Mesothelial cell of epicardium (in vitro differentiated cells): Measurements from ENCODE around the gene AHSG. TPM values are rescaled to one million over a fixed set of nuclear protein-coding genes. Genes with fewer than 3 reads are reported as not detected.

Source experiments
- DNase-seq, 2 experiments: peaks; one replicate each; pipeline ENCODE4 v3.0.0; 2021; ENCODE audit warnings: low spot score in 2 of 2; ENCODE audit not compliant: unreplicated experiment in 2 of 2
- H3K27ac Mint-ChIP-seq: 2 replicates; pipeline ENCODE4 v1.8.0; 2021; ENCODE audit warnings: mixed read lengths
- H3K27me3 Mint-ChIP-seq: 2 replicates; pipeline ENCODE4 v1.8.0; 2021; ENCODE audit warnings: low read depth, mixed read lengths
- H3K36me3 Mint-ChIP-seq: 2 replicates; pipeline ENCODE4 v1.8.0; 2021; ENCODE audit warnings: mixed read lengths
- H3K4me1 Mint-ChIP-seq: 2 replicates; pipeline ENCODE4 v1.8.0; 2021; ENCODE audit warnings: mixed read lengths
- H3K4me3 Mint-ChIP-seq: 2 replicates; pipeline ENCODE4 v1.8.0; 2021; ENCODE audit warnings: mild to moderate bottlenecking, moderate library complexity, mixed read lengths
- H3K9me3 Mint-ChIP-seq: 2 replicates; pipeline ENCODE4 v1.8.0; 2021; ENCODE audit warnings: mixed read lengths
- total RNA-seq: library from RNA; stranded (reverse); gene quantifications from 3 replicates; pipeline ENCODE4 v1.2.1, GENCODE V29; 2021
- TF ChIP-seq, protein P1 (sequence below): fragments of 200-600 bp; sonication (generic); IDR thresholded peaks from one replicate; pipeline ENCODE4 v1.5.0; 2021; ENCODE audit warnings: antibody characterized with exemption; ENCODE audit not compliant: unreplicated experiment

Gene AHSG
- total RNA-seq, 1 donor from 2014 or later, result not detected

DNA sequence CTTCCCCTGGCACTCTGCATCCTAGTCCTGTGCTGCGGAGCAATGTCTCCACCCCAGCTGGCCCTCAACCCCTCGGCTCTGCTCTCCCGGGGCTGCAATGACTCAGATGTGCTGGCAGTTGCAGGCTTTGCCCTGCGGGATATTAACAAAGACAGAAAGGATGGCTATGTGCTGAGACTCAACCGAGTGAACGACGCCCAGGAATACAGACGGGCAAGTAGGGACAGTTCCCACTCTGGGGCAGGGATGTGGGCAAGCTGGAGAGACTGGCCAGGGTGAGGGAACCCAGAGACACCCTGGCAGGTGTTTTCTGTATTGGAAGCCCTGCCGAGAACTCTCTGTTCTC, 27.6 kb downstream of the AHSG start:
- no peak overlapping the region for H3K27ac Mint-ChIP-seq
- DNase-seq, result no peak
- H3K4me3 Mint-ChIP-seq, result no peak overlapping the region
- no peaks in the 10 kb centered on the region for H3K4me1 Mint-ChIP-seq
- peaks cover 51% of the 10 kb centered on the region for H3K27me3 Mint-ChIP-seq
- no peaks in the 10 kb centered on the region for H3K36me3 Mint-ChIP-seq
- TF ChIP-seq, protein P1, sequence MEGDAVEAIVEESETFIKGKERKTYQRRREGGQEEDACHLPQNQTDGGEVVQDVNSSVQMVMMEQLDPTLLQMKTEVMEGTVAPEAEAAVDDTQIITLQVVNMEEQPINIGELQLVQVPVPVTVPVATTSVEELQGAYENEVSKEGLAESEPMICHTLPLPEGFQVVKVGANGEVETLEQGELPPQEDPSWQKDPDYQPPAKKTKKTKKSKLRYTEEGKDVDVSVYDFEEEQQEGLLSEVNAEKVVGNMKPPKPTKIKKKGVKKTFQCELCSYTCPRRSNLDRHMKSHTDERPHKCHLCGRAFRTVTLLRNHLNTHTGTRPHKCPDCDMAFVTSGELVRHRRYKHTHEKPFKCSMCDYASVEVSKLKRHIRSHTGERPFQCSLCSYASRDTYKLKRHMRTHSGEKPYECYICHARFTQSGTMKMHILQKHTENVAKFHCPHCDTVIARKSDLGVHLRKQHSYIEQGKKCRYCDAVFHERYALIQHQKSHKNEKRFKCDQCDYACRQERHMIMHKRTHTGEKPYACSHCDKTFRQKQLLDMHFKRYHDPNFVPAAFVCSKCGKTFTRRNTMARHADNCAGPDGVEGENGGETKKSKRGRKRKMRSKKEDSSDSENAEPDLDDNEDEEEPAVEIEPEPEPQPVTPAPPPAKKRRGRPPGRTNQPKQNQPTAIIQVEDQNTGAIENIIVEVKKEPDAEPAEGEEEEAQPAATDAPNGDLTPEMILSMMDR, result no peak
- no peaks in the 10 kb centered on the region for H3K9me3 Mint-ChIP-seq

DNA sequence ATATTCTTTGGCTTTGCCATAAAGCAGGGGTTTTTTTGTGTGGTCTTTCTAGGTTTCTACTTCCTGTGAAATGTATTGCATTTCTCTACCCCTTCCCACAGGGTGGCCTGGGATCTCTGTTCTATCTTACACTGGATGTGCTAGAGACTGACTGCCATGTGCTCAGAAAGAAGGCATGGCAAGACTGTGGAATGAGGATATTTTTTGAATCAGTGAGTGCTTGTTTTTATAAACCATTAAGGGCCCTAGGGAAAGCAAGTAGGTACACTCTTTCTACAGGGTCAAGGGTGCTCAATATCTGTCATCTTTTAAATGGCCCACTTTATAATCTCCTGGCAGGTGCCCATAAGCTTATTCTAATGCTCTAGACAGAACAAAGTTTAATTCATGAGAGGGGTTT, 28.1 kb downstream of the AHSG start:
- no peak overlapping the region for H3K4me3 Mint-ChIP-seq
- TF ChIP-seq, protein P1, result no peak
- DNase-seq, result no peak
- no peaks in the 10 kb centered on the region for H3K9me3 Mint-ChIP-seq
- H3K4me1 Mint-ChIP-seq, result no peaks in the 10 kb centered on the region
- H3K36me3 Mint-ChIP-seq, result no peaks in the 10 kb centered on the region
- H3K27me3 Mint-ChIP-seq, result peaks cover 49% of the 10 kb centered on the region
- H3K27ac Mint-ChIP-seq, result no peak overlapping the region

DNA sequence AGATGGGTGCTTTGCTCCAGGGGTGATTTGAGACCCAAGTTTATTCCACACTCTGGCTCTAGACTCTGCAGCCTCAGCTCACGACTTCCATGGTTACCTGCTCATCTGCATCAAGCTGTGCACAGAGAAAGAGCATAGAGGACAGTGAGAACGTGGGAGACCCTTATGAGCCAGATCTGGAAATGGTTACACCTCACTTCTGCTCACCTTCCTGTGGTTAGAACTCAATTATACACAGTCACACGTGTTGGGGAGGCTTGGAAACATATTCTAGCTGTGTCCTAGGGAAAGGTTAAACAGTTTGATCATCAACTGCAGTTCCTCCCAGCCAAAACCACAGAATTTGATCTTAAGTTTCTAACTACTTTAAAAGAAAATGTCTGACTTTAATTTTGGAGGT, 29.2 kb downstream of the AHSG start:
- Mint-ChIP-seq H3K27me3 (peaks cover 48% of the 10 kb centered on the region), H3K9me3 (no peaks in the 10 kb centered on the region), H3K4me1 (no peaks in the 10 kb centered on the region)

DNA sequence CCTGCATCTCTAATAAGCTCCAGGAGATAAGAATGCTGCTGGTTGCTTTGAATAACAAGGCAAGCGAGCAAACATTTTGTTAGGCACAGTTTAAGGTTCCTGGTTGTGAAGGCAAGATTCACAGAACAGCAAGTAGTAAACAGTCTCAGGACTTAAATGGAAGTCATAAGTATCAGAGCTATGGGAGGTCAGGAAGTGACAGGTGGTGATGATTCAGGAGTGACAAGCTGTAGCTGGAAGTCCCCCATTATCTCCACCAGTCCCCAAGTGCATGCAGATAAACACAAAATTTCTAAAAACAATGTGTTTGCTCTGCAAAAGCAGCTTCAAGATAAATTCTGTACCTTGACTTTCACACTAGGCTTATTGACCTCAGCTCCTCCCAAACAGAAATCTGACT, 30.6 kb downstream of the AHSG start:
- H3K27me3 Mint-ChIP-seq, result peaks cover 42% of the 10 kb centered on the region
- DNase-seq, result no peak
- peaks cover 4% of the 10 kb centered on the region for H3K9me3 Mint-ChIP-seq
- H3K4me1 Mint-ChIP-seq, result no peaks in the 10 kb centered on the region
- TF ChIP-seq, protein P1, result no peak
- H3K27ac Mint-ChIP-seq, result no peak overlapping the region
- H3K36me3 Mint-ChIP-seq, result no peaks in the 10 kb centered on the region
- no peak overlapping the region for H3K4me3 Mint-ChIP-seq

More for the DNA sequence above, 29.2 kb downstream of the AHSG start:
- TF ChIP-seq, protein P1, result no peak
- DNase-seq, result no peak
- Mint-ChIP-seq H3K27ac (no peak overlapping the region), H3K4me3 (no peak overlapping the region), H3K36me3 (no peaks in the 10 kb centered on the region)

DNA sequence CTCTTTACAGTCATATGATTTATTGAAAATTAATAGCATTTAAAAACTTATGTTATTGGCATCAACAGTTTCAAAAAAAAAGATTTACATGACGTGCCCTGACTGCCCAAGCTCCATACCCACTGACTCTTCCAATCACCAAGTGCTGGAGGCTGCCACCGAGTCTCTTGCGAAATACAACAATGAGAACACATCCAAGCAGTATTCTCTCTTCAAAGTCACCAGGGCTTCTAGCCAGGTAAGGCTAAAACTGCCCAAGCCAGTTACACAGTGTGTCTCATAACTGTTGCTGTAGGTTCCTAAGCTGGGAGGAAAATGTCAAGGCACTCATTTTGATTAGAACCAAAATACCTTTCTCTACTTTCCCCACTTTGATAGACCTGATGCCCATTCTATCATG, 31.8 kb downstream of the AHSG start:
- no peak for DNase-seq
- peaks cover 41% of the 10 kb centered on the region for H3K27me3 Mint-ChIP-seq
- no peak overlapping the region for H3K27ac Mint-ChIP-seq
- H3K36me3 Mint-ChIP-seq, result no peaks in the 10 kb centered on the region
- H3K4me3 Mint-ChIP-seq, result no peak overlapping the region
- TF ChIP-seq, protein P1, result no peak
- no peaks in the 10 kb centered on the region for H3K4me1 Mint-ChIP-seq
- peaks cover 4% of the 10 kb centered on the region for H3K9me3 Mint-ChIP-seq

DNA sequence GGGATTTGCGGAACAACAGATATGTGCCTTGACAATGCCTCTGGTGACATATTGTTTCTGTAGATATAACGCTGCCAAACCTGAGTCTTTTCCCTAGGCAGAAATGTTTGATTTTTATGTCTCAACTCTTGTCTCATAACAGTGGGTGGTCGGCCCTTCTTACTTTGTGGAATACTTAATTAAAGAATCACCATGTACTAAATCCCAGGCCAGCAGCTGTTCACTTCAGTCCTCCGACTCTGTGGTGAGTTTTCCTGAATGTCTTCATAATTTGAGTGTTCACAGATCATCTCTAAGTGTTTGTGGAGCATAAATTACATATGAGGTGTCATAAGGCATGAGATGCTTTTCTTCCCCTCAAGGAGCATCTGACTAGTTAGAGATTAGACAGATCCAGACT, 33.2 kb downstream of the AHSG start:
- Mint-ChIP-seq H3K27ac (no peak overlapping the region), H3K9me3 (peaks cover 4% of the 10 kb centered on the region), H3K27me3 (peaks cover 42% of the 10 kb centered on the region), H3K4me3 (no peak overlapping the region), H3K4me1 (no peaks in the 10 kb centered on the region), H3K36me3 (no peaks in the 10 kb centered on the region)
- no peak for DNase-seq
- TF ChIP-seq, protein P1, result no peak
